ENCODE data around the gene NLRX1.

DNA sequence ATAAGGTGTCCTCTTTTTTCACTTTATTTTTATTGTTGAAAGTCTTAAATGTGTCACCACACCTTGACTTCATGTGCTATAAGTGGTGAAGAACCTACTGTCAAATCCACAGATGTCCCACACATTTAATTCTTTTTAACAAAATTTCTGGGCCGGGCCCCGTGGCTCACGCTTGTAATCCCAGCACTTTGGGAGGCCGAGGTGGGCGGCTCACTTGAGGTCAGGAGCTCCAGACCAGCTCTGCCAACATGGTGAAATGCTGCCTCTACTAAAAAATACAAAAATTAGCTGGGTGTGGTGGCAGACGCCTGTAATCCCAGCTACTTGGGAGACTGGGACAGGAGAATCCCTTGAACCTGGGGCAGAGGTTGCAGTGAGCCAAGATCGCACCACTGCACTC lies 40.7 kb downstream of the NLRX1 start:
- TF ChIP-seq CTCF (IDR thresholded peaks at IDR 0.05; ENCODE audit: insufficient read depth, low read length, poor library complexity, severe bottlenecking) (no peak), EZH2phosphoT487 (conservative IDR thresholded peaks at IDR 0.05; ENCODE audit: low read length) (no peak)

All from SU-DHL-6 (cell line).